Epidermal melanocyte (primary cell): ENCODE results near the gene MAGEA8.
"Not testable (repeated sequence)": the region's sequence is repeated elsewhere in the genome, so short reads cannot be mapped to it uniquely, and the experiment has no call there.

Source experiments
- DNase-seq: peaks from one replicate; pipeline ENCODE4 v3.0.0; 2011; ENCODE audit warnings: low spot score; ENCODE audit not compliant: insufficient read length

The MAGEA8 gene, protein sequence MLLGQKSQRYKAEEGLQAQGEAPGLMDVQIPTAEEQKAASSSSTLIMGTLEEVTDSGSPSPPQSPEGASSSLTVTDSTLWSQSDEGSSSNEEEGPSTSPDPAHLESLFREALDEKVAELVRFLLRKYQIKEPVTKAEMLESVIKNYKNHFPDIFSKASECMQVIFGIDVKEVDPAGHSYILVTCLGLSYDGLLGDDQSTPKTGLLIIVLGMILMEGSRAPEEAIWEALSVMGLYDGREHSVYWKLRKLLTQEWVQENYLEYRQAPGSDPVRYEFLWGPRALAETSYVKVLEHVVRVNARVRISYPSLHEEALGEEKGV

DNA sequence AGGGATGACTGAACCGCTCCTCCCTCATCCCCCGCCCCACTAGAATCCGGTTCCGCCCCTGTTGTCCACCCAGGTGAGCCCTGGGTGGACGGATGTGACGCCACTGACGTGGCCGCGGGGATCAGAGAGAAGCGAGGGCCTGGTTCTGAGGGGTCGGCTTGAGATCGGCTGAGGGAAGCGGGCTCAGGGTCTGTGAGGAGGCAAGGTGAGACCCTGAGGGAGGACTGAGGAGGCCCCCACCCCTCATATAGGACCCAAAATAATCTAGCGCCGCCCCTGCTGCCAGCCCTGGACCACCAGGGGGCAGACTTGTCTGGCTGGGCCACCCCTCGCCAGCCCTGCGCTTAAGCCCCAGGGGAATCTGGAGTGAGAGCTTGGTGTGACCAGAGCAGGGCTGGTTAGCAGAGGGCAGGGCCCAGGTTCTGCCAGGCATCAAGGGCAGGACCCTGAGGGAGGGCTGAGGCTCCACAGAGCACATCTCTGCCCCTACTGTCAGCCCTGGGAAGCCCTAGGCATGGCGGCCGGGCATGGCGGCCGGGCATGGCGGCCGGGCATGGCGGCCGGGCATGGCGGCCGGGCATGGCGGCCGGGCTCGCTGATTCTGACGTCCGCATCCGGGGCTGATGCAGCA, at the start of gene MAGEA8:
Gene MAGEA8, plus strand, starts transcription at position 103 of the 631 bp plus-strand sequence. CDS start 3,090 bp downstream, outside the sequence.
- DNase-seq = no peak

DNA sequence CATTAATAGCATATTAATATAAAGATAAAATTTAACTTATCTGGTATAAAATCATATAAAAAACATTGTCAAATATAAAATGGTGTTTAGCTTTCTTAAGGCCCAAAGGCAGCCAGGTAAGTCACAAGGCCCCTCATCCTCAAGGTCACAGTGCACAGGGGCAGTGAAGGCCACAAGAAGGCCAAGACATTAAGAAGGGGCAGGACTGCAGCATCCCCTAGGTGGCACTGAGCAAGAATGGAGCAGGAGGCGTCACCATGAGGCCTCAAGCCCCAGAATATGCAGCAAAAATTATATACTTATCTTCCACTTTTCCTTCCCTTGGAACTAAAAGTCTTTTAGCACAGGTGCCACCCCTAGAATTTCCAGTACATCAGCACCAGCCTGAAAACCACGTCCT, 49.5 kb upstream of the MAGEA8 start:
- DNase-seq = no peak

DNA sequence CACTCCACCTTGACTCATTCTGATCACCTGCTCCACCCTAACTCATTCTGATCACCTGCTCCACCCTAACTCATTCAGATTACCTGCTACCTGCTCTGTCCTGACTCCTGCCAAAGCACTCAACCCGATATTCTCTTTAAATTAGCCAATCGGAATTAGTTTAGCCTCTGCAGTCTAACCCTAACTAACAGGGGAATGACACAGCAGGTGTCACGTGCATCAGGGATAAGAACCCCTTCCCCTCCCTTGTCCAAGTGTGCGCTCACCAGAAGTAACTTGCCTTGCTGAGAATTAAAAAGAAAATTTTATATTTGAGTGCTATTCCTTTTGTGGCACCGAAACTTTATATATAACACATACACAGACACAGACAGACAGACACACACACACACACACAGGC, 44.3 kb upstream of the MAGEA8 start:
- not testable (repeated sequence) for DNase-seq

DNA sequence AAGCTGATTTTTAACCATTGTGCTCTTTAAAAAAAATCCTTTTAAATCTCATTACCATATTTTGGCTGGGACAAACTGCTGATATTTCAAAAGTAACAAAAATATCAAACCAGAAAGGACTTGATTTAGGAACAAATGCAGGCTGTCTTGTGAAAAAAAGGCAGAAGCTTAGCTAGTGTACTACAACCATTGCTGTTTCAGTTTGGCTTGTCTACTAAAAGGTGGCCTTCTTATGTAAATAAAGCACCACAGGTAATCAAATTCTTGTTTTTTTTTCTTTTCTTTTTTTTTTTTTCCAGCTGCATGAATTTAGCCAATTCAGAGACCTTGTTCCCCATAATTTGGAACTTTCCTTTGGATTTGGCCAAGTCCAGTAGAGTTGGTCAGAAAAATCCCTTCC, 43.8 kb upstream of the MAGEA8 start:
- DNase-seq = no peak

DNA sequence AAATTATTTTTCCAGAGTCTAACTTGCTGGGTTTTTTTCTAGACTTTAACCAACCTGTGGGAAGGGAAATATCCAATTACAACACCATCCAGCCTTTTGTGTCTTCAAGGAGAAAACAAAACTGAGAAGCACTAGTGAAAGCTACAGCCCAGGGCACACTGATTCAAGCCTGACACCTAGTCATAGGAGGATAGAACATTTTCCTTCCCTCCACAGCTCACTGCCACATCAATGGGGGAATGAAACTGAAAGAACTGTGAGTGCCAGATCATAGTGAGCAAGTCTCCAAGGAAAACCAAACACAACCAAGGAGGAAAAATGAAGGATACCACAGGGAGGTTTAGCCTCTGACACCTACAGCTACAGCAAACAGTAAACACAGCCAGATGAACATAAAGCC, 43.3 kb upstream of the MAGEA8 start:
- DNase-seq = no peak

DNA sequence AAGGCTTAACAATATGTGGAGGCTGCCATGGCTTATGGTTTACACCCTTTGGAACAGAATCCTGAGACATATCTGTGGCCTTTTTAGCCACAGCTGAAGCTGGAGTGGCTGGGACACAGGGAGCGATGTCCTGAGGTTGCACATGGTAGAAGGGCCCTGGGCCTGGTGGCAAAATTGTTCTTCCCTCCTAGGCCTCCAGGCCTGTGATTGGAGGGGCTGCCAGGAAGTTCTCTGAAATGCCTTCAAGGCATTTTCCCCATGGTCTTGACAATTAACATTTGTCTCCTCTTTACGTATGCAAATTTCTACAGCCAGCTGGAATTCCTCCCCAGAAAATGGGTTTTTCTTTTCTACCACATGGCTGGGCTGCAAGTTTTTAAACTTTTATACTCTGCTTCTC, 39.1 kb upstream of the MAGEA8 start:
- no peak for DNase-seq

DNA sequence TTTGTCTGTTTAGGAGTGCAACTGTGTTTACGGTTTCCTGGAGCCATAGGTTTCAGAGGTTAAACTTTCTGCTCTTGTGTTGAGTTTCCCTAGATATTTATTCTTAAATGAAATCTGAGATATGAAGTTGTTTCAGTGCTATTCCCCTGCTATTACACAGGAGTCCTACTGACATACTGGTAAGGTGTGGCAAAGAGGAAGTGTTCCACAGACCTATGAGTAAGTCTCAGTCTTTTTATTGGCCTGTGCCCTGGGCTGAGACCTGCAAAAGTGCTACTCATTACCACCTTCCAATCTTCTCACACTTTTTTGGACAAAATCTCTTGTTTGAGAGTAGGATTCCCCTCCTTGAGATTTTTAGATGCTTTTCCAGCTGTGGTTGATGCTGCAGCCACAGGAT, 35.6 kb upstream of the MAGEA8 start:
- DNase-seq = no peak

DNA sequence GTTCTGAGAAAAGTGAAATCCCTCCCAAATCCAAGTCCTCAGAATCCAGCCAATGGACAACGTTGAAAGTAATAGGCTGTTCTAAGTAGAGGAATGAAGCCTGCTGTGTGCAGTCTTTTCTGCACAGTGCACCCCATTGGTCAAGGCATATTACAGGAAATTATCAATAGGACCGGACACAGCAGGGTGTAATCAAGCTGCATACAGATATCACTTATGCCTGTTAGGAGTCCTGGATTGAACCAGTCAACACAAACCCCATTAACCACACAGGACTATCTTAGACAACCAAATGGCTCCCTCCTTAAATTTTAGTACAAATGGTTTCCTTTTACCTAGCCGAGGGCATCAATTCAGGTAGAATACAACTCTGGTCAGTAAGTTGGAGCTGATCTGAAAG, 34.2 kb upstream of the MAGEA8 start:
- DNase-seq = no peak

DNA sequence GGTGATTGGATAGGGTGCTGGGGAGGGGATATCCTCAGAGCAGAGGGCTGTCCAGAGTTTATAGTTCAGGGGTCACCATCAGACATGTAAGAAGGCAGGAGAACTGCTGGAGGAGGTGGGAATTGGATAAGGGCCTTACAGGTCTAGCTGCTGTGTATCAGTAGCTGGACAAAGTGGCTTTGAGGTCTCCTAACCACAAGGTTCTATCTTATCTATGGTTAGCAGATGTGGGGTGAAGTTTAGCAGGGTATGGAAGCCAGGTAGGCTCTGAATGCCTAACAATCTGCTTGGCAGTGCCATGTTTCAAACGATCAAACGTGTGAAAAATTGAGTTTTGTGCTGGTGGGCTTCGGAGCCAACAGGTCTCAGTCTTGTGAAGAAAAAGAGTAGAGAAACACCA, 32.1 kb upstream of the MAGEA8 start:
- DNase-seq = no peak

DNA sequence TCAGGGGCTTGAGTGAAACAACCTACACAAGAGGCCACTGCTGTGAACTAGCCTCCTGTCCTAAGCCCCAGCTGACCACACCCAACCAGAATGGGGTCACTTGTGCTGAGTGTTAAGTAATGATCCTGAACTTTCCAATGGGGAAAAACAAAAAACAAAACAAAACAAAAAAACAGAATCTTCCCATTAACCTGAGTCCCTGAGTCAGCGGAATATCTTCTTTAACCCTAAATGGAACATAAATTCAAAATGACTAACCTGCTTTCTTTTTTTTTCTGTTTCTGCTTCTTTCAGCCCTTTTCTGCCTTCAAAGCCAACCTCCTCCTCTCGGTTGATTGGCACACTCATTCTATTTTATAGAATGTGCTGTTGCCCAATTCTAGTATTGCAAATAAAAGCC, 31.2 kb upstream of the MAGEA8 start:
- DNase-seq = no peak

DNA sequence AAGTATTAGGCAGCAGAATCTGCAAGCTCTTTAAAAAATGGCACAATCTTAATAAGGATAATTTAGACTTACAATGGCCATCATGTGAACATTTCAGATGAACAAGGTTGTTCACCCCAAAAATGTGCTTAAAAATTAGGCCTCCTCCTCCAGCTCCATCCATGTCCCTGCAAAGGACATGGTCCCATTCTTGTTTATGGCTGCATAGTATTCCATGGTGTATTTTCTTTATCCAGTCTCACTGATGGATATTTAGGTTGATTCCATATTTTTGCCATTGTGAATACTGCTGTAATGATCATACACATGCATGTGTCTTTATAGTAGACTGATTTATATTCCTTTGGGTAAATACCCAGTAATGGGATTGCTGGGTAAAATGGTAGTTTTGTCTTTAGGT, 29.1 kb upstream of the MAGEA8 start:
- no peak for DNase-seq

DNA sequence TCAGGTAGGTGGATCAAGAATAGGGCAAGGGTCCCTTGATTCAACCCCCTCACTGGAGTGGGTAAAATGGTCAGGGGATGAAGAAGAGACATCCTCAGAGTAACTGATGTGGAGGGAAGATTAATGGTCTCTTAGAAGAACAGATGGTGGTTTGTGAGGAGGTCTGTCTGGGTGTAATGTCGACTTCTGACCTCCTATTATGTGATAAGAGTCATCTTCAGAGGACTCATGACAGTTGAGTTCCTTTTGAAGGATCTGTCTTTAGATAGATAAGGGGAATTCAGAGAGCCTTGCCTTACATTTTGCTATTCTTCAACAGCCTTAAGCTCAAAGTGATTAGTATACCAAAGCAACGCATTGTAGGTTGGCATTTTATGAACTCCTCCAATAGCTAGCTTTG, 27.1 kb upstream of the MAGEA8 start:
- DNase-seq = no peak

DNA sequence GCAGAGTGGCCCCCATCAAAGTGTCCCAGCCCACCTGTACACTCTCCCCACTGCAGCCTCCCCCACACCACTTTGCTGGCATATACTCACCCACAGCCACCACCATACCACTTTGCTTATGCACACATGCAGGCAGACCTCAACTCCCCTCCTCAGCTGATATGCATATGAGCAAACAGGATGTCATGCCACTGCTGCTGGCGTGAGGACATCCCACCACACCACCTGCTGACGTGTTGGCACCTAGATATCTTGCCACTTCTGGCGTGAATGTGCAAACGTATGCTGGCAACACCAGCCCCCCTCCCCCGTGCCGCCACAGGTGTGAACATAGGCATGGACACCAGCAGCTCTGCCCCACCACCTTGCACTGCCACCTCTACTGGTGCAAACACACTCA, 22.4 kb upstream of the MAGEA8 start:
- DNase-seq = no peak

DNA sequence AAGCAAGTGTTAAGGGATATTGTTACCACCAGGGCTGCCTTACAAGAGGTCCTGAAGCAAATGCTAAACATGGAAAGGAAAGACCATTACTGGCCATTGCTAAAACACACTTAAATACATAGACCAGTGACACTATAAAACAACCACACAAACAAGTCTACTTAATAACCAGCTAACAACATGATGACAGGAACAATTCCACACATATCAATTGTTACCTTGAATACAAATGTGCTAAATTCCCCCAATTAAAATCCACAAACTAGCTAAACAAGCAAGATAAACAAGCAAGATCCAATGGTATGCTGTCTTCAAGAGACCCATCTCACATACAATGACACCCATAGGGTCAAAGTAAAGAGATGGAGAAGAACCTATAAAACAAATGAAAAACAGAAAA, 20.5 kb upstream of the MAGEA8 start:
- no peak for DNase-seq

DNA sequence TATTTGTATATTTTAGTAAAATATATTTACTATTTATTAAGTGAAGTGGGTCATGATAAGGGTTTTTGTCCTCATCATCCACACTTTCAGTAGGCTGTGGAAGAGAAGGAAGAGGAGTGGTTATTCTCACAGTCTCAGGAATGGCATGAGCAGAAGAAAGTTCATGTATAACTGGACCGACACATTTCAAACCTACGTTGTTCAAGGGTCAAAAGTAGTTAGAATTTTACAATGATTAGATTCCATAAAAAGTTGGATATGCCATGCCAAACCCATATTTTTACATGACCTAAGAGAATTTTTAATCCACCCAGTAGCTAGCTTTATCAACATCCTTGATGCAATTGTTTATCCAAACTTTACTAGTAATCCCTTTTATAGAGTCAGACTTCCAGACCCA, 15.6 kb upstream of the MAGEA8 start:
- DNase-seq = no peak

DNA sequence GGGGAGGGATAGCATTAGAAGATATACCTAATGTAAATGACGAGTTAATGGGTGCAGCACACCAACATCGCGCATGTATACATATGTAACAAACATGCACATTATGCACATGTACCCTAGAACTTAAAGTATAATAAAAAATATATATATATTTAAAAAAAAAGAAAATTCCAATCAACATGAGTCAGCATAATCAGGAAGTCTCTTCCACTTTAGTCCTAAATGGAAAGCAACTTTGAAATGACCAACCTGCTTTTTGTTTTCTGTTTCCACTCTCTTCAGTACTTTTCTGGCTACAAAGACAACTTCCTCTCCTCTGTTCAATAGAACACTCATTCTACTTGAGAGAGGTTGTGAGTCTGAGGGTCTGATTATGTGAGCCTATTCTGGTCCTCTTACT, 13.5 kb upstream of the MAGEA8 start:
- no peak for DNase-seq

DNA sequence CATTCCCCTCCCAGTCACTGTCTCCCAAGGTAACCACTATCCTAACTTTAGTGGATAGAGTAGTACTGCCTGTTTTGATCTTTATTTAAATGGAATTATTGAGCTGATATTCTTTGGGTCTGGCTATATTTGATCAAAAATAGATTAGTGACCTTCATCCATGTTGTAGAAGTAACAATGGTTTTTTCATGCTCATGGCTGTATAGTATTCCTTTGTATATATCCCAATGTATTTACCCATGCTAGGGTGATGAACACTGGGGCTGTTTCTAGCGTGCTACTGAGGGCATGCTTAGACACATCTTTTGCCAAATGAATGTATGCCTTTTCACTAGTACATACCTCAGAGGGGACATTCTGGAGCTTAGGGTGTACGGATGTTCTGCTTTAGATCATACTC, 10.1 kb upstream of the MAGEA8 start:
- no peak for DNase-seq

DNA sequence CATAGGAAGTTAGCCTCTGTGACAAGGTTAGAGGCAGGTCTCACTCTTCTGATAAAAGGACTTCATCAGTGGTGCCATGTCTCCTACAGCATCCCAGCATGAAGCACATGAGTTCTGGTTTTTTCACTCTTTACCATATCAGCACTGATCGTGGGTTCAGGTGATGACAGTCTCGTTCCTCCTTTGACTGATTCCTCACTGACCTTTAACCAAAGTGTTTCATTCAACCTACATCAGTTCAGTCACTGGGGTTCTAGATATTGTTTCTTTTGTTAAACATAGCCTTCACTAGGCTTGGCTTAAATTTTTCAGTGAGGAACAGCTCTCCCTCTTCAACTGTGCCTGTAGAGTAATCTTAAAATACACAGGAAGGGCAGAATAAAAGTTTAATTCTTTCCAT, 9.6 kb upstream of the MAGEA8 start:
- DNase-seq = no peak

DNA sequence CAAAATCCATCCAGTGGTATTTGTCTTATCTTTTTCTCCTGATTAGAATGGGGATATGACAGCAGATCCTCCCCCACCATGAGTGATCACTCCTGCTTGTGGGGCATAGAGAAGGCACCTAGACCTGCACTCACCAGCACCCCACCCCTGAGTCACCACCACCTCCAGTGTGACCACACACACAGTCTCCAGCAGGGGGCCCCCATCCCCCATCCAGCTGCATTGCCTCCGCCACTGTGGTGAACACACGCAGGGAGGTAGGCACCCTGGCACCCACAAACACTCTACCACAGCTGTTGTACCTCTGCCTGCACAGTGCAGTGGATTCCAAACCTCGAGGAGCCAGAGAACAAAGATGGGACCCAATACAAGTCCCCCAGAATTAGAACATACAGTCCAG, 9.0 kb upstream of the MAGEA8 start:
- DNase-seq = no peak

DNA sequence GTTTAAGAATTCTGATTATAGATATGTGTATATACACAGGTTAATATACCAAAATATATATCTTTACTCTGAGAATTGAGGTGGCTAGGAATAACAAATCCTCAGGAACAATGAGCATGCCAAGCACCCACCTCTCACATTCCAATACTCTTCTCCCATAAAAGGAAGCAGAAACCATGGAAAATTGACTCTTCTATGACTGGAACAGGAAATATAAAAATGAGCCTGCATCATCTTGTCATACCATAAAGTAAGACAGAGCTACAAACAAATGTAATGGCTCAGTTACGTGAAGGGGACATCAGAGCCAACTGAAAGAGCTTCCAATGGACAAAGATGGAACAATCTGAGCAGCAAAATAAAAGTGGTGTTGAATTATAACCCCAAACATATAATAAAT, 3.8 kb upstream of the MAGEA8 start:
- no peak for DNase-seq

DNA sequence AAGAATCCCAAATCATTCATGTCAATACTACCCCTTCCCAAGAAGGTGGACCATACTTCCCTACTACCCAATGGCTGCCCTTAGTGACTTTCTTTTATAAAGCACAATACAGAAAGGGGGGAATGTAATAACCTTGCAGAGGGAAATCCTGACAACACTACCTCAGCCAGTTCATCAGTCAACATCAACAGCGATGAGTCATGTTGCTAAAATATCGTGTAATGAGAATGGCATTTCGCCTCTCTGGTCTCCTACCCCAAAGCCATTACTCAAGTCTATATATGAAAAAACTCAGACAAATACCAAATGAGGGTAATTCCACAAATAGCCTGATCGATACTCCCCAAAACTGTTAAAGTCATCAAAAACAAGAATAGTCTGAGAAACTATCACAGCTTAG, 3.3 kb upstream of the MAGEA8 start:
- no peak for DNase-seq

DNA sequence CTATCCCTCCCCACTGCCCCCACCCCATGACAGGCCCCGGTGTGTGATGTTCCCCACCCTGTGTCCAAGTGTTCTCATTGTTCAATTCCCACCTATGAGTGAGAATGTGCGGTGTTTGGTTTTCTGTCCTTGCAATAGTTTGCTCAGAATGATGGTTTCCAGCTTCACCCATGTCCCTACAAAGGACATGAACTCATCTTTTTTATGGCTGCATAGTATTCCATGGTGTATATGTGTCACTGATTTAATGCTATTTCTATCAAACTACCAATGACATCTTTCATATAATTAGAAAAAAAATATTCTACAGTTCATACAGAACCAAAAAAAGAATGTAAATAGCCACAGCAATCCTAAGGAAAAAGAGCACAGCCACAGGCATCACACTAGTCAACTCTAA, 9.8 kb downstream of the MAGEA8 start:
- DNase-seq = not testable (repeated sequence)

DNA sequence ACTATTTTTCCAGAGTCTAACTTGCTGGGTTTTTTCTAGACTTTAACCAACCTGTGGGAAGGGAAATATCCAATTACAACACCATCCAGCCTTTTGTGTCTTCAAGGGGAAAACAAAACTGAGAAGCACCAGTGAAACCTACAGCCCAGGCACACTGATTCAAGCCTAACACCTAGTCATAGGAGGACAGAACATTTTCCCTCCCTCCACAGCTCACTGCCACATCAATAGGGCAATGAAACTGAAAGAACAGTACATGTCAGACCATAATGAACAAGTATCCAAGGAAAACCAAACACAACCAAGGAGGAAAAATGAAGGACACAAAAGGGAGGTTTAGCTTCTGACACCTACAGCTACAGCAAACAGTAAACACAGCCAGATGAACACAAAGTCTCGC, 17.6 kb downstream of the MAGEA8 start:
- no peak for DNase-seq
